NCI-H2107 treated with DMSO at 0.1 percent for 48 hours (cell line): ENCODE measurements around the gene ZCCHC24.

Experiments used
- DNase-seq: peaks from one replicate; lab custom pipeline; 2025; ENCODE audit not compliant: unreplicated experiment; lab: John Stamatoyannopoulos, UW

Gene ZCCHC24

GRCh38 chr10:79372871-79373270 is 72.6 kb downstream of the ZCCHC24 start:
- DNase-seq: no peak

- DNase-seq: no peak
Measured at GRCh38 chr10:79367426-79368189, 77.8 kb downstream of the ZCCHC24 start.

- DNase-seq: no peak
Measured at GRCh38 chr10:79361726-79362397, 83.6 kb downstream of the ZCCHC24 start.

GRCh38 chr10:79360499-79361342 is 84.7 kb downstream of the ZCCHC24 start:
- DNase-seq: no peak

GRCh38 chr10:79359816-79360498 is 85.5 kb downstream of the ZCCHC24 start:
- no peak for DNase-seq

GRCh38 chr10:79358811-79359210 is 86.6 kb downstream of the ZCCHC24 start:
- DNase-seq: no peak

GRCh38 chr10:79357180-79357579 is 88.2 kb downstream of the ZCCHC24 start:
- DNase-seq: no peak

- DNase-seq: no peak
Measured at GRCh38 chr10:79356104-79356503, 89.3 kb downstream of the ZCCHC24 start.

GRCh38 chr10:79355420-79356017 is 89.9 kb downstream of the ZCCHC24 start:
- no peak for DNase-seq

- DNase-seq: no peak
Measured at GRCh38 chr10:79354615-79355014, 90.8 kb downstream of the ZCCHC24 start.

GRCh38 chr10:79354141-79354540 is 91.3 kb downstream of the ZCCHC24 start:
- DNase-seq: no peak

GRCh38 chr10:79353726-79354125 is 91.7 kb downstream of the ZCCHC24 start:
- DNase-seq: no peak

- DNase-seq: no peak
Measured at GRCh38 chr10:79353000-79353406, 92.4 kb downstream of the ZCCHC24 start.

GRCh38 chr10:79352035-79352877 is 93.2 kb downstream of the ZCCHC24 start:
- DNase-seq: no peak

GRCh38 chr10:79351332-79351731 is 94.1 kb downstream of the ZCCHC24 start:
- no peak for DNase-seq

GRCh38 chr10:79350407-79351154 is 94.8 kb downstream of the ZCCHC24 start:
- no peak for DNase-seq

GRCh38 chr10:79349766-79350406 is 95.5 kb downstream of the ZCCHC24 start:
- DNase-seq: no peak

GRCh38 chr10:79349072-79349491 is 96.3 kb downstream of the ZCCHC24 start:
- DNase-seq: no peak

- no peak for DNase-seq
Measured at GRCh38 chr10:79348640-79348988, 96.8 kb downstream of the ZCCHC24 start.
